Astrocyte (in vitro differentiated cells and primary cell): ENCODE data around the gene ANKS3.

Experiments used
- EZH2 ChIP-seq: IDR thresholded peaks from 2 replicates; pipeline ENCODE4 v1.6.1; 2012; ENCODE audit warnings: mild to moderate bottlenecking, low read length, inconsistent platforms; ENCODE audit not compliant: insufficient read depth
- TF ChIP-seq, protein P1 (sequence below): IDR thresholded peaks from 2 replicates; pipeline ENCODE4 v1.5.1; 2011; ENCODE audit warnings: low read depth, mild to moderate bottlenecking, inconsistent platforms, low read length, moderate library complexity; ENCODE audit not compliant: insufficient read depth

- TF ChIP-seq, protein P1, sequence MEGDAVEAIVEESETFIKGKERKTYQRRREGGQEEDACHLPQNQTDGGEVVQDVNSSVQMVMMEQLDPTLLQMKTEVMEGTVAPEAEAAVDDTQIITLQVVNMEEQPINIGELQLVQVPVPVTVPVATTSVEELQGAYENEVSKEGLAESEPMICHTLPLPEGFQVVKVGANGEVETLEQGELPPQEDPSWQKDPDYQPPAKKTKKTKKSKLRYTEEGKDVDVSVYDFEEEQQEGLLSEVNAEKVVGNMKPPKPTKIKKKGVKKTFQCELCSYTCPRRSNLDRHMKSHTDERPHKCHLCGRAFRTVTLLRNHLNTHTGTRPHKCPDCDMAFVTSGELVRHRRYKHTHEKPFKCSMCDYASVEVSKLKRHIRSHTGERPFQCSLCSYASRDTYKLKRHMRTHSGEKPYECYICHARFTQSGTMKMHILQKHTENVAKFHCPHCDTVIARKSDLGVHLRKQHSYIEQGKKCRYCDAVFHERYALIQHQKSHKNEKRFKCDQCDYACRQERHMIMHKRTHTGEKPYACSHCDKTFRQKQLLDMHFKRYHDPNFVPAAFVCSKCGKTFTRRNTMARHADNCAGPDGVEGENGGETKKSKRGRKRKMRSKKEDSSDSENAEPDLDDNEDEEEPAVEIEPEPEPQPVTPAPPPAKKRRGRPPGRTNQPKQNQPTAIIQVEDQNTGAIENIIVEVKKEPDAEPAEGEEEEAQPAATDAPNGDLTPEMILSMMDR: no peak
- TF ChIP-seq EZH2: no peak
These were observed 56.7 kb downstream of the ANKS3 start for GRCh38 chr16:4677390-4677789.
